ENCODE data around the gene MAPK7.

MAPK7 gene

GRCh38 chr17:19354748-19355147, 23.6 kb upstream of the MAPK7 start:
- TF ChIP-seq MAX (IDR thresholded peaks at IDR 0.05; ENCODE audit: low read depth, low read length) (no peak), POLR2A (IDR thresholded peaks at IDR 0.05; ENCODE audit: extremely low read depth, insufficient read length) (no peak), MYC (IDR thresholded peaks at IDR 0.05; ENCODE audit: low read depth, low read length) (no peak), CTCF (IDR thresholded peaks at IDR 0.05; ENCODE audit: low read depth, low read length) (no peak)
- DNase-seq (ENCODE audit: low read depth): no peak
- H3K4me3 ChIP-seq (ENCODE audit: low read depth, low read length): no peak overlapping the region

GRCh38 chr17:19357351-19357750, 20.9 kb upstream of the MAPK7 start:
- TF ChIP-seq MYC (IDR thresholded peaks at IDR 0.05; ENCODE audit: low read depth, low read length) (no peak), MAX (IDR thresholded peaks at IDR 0.05; ENCODE audit: low read depth, low read length) (no peak), CTCF (IDR thresholded peaks at IDR 0.05; ENCODE audit: low read depth, low read length) (no peak), POLR2A (IDR thresholded peaks at IDR 0.05; ENCODE audit: extremely low read depth, insufficient read length) (no peak)
- DNase-seq (ENCODE audit: low read depth): no peak
- H3K4me3 ChIP-seq (ENCODE audit: low read depth, low read length): no peak overlapping the region

- no peak overlapping the region for H3K4me3 ChIP-seq (ENCODE audit: low read depth, low read length)
- DNase-seq (ENCODE audit: low read depth): no peak
- TF ChIP-seq MYC (IDR thresholded peaks at IDR 0.05; ENCODE audit: low read depth, low read length): no peak
- no peak for TF ChIP-seq POLR2A (IDR thresholded peaks at IDR 0.05; ENCODE audit: extremely low read depth, insufficient read length)
- no peak for TF ChIP-seq CTCF (IDR thresholded peaks at IDR 0.05; ENCODE audit: low read depth, low read length)
- TF ChIP-seq MAX (IDR thresholded peaks at IDR 0.05; ENCODE audit: low read depth, low read length): no peak
Measured at GRCh38 chr17:19357761-19358160, 20.5 kb upstream of the MAPK7 start.

GRCh38 chr17:19359151-19359550, 19.1 kb upstream of the MAPK7 start:
- TF ChIP-seq MYC (IDR thresholded peaks at IDR 0.05; ENCODE audit: low read depth, low read length): no peak
- TF ChIP-seq MAX (IDR thresholded peaks at IDR 0.05; ENCODE audit: low read depth, low read length): no peak
- no peak for TF ChIP-seq CTCF (IDR thresholded peaks at IDR 0.05; ENCODE audit: low read depth, low read length)
- no peak for TF ChIP-seq POLR2A (IDR thresholded peaks at IDR 0.05; ENCODE audit: extremely low read depth, insufficient read length)

GRCh38 chr17:19359856-19360255, 18.4 kb upstream of the MAPK7 start:
- TF ChIP-seq POLR2A (IDR thresholded peaks at IDR 0.05; ENCODE audit: extremely low read depth, insufficient read length) (no peak), MYC (IDR thresholded peaks at IDR 0.05; ENCODE audit: low read depth, low read length) (no peak), MAX (IDR thresholded peaks at IDR 0.05; ENCODE audit: low read depth, low read length) (no peak), CTCF (IDR thresholded peaks at IDR 0.05; ENCODE audit: low read depth, low read length) (no peak)
- DNase-seq (ENCODE audit: low read depth): no peak

More at GRCh38 chr17:19359151-19359550, 19.1 kb upstream of the MAPK7 start:
- H3K4me3 ChIP-seq (ENCODE audit: low read depth, low read length): no peak overlapping the region
- DNase-seq (ENCODE audit: low read depth): no peak

GRCh38 chr17:19360772-19361171, 17.5 kb upstream of the MAPK7 start:
- no peak for DNase-seq (ENCODE audit: low read depth)
- H3K4me3 ChIP-seq (ENCODE audit: low read depth, low read length): no peak overlapping the region
- TF ChIP-seq CTCF (IDR thresholded peaks at IDR 0.05; ENCODE audit: low read depth, low read length): no peak
- TF ChIP-seq MAX (IDR thresholded peaks at IDR 0.05; ENCODE audit: low read depth, low read length): no peak
- TF ChIP-seq MYC (IDR thresholded peaks at IDR 0.05; ENCODE audit: low read depth, low read length): no peak
- no peak for TF ChIP-seq POLR2A (IDR thresholded peaks at IDR 0.05; ENCODE audit: extremely low read depth, insufficient read length)

More at GRCh38 chr17:19359856-19360255, 18.4 kb upstream of the MAPK7 start:
- H3K4me3 ChIP-seq (ENCODE audit: low read depth, low read length): no peak overlapping the region

All from NB4 (cell line).